NCI-H510A (cell line): ENCODE measurements around the gene GID8.

Source experiments
- DNase-seq: peaks from one replicate; lab custom pipeline; 2025; lab: John Stamatoyannopoulos, UW

Gene GID8

DNA sequence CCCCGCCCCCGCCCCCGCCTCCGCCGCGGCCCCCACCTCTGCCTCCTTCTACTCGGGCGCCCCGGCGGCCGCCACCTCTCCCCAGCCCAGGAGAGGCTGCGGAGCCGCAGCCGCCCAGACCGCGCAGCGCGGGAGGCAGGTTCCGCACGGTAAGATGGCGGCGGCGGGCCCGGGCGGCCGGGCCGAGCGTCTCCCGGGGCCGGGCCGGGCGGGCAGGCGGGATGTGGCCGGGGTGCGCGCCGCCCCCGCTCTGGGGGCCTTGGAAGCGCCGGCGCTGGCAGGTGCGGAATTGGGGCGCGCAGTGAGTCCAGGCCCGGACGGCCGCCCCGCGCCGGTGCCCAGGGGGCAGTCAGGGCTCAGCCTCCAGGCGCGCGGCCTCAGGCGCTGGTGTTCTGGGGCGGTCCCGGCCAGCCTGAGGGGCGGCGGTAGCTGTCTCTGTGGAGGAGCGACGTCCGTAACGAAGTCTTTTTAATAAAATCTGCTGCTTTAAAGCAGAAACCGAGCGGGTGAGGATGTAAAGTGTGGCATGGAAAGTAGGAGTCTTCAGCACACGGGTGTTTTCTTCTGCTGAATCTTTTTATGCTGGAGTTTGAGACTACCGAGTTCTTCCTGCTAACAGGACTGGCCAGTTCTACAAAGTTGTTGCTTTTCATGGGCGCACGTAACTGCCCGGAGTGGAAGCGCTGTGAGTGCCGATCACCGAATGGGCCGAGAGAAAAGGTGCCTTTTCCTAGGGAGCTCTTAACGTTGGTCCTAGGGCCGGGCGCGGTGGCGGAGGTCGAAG lies at the start of gene GID8:
GID8 (plus strand) TSS at position 43 of the 784 bp plus-strand sequence. CDS start 3,356 bp downstream, outside the sequence.
- DNase-seq = no peak

DNA sequence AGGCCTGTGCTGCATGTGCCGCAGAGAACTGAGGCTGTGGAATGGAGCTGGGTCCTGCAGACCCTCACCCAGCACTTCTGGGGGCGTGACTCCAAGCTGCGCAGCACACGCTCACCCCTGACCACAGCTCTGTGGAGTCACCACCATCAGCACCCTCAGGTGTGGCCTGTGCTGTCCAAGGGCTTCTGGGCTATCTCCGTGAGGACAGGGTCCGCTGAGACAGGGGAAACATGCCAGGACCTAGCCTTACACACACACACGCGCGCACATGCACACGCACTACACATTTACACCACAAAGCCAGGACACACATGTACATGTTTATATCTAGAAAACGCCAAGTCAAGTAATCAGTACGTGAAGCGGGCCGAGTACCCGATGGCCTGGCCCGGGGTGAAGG lies 49.5 kb upstream of the GID8 start:
- no peak for DNase-seq

DNA sequence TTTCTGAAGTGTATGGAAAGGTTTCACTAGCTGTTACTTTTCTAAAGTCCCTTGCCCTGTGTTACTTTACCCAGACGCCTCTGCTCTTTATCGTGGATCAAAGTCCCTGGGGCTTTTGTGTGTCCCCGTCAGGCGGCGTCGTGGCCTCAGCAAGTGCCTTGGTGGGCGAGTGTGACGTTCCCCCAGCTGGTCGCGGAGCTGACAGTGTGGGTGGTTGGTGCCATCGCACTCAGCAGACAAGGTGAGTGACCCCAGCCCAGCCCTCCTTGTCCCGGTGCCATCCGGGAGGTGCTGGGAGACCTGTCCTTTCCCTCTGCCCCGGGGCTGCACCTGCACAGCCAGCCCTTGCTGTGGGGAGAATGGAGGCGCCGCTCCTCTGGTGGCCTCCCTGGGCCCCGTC lies 49.0 kb upstream of the GID8 start:
- no peak for DNase-seq

DNA sequence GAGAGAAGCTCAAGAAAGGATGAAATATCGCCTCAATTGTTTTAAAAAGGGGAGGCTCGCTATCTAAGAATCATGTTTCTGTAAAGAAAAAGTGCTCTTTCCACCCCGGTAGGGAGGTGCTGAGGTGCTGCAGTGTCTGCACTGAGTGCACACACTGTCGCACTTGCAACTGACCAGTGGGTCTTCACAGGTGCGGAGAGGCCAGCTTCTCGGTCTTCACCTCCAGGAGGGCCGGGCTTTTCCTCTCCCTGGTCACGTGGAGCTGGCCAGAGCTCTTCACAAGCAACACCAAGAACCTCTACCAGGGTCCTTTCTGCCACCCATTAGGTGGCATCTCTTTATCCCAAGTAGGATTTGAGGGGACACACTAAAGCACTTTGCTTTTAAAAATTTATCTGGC lies 48.5 kb upstream of the GID8 start:
- no peak for DNase-seq

DNA sequence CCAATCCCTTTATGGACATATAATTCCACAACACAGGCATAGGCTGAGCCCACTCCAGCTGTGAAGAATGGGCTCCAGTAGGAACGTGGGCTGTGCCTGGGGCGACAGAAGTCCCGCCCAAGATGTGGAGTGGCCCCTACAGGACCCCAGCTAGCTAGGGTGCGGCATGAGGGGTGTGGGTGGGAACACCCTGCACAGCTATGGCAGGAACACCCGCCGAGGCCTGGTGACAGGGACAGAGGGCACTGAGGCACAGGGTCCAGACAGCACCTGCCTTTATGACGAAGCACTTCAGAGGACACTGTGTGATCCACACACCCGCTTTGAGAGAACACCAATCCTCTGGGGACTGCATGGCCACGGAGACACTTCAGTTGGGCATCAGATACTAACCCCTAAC lies 48.1 kb upstream of the GID8 start:
- DNase-seq = no peak

DNA sequence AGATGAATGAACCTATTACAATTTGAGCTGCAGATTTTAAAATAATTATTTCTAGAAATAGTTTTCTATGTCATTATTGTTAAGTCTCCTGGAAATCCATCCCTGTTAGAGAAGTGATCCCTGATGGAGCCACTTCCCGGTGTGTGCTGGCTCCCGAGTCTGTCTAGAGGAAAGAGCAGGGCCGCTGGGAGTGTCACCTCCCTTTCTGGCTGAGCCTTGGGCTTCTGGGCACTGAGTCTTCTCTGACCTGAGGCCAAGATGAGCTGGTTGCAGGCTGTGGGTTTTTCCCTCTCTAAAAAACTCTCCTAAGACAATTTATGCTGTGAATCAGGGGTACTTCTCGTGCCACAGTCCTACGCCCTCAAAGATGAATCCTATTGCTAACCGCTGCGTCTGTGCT lies 47.5 kb upstream of the GID8 start:
- DNase-seq = no peak

DNA sequence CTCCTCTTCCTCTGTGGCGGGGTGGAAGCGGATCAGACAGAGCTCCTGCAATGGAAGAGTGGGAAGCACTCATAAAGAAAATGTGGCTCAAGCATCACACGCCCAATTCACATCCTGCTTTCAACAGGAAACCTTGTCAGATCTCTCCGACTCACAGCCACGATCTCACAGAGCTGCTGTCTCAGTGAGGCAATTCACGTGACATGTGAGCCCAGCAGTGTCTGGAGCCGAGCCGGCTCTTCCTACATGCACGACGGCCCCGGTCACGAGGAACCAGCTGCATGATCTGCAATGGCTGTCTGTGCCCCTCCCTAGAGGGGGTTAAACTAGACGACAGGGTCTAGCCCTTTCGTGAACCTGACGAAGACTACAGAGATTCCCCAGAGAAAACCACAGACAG lies 46.8 kb upstream of the GID8 start:
- DNase-seq = no peak

DNA sequence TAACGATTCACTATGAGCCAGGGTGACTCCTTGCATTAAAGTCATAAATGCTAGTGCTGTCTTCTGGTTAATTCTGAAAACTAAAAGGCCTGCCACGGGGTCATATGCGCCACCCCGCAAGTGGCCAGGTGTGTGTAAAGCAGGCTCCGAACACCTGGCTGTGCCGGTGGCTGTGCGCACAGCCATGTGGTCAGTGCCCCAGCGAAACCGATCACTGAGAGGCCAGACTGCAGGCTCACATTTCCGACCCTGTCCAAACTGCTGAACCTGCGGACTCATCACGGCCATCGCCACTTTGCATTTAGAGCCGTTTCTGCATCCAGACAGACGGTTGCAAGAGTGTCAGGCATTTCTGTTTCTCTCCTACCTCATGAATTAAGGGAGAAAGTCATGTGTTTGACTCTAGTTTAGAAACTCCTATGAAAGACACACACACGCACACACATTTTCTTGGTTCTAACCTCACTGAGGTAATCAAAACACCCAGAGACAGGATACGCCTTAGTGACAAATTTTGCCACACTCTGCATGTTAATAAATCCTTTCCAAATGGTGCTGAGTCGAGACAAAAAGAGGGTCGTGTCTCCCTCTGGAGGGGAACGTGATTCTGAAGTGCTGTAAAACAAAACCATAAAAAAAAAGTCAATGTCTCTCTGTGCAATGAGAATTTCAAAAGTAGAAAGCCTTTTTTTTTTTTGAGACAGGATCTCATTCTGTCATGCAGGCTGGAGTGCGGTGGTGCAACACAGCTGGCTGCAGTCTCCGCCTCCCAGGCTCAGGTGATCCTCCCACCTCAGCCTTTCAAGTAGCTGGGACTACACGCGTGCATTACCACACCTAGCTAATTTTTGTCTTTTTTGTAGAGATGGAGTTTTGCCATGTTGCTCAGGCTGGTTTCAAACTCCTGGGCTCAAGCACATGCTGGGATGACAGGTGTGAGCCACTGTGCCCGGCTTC lies 45.3 kb upstream of the GID8 start:
- DNase-seq = no peak

DNA sequence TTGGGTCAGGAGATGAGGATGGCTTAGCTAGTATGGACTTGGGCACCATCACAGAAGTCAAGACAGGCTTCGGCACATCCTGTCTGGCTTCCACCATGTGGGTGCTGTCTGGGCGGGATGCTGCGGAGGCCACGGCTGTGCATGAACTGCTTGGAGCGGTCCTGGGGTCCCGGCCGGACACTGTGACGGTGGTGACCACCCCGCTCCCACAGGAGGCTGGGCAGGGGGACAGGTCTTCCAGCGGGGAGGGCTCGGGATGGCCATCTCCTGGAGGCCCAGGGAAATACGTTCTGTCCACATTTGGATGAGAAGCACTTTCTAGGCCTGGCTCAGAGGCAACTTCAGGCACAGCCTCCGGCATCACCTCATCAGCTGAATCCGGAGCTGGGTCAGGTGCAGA lies 44.2 kb upstream of the GID8 start:
- DNase-seq = no peak

DNA sequence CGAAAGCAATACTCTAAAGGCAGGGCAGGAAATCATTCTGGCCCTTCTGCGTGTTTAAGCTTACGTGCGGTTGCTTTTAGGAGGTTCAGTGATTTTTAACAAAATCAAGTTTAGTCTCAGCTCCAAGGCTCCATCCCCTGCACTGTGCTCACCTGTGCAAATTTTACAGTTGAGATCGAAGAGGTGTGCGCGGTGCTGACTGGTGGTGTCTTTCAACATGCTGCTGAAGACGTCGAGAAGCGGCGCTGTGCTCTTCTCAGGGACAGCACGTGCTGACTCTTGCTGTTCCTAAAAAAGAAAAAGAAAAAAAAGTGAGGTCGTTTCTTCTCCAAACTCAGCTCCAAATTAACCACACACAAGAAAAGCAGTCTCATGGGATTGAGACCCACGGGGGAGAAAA lies 43.7 kb upstream of the GID8 start:
- no peak for DNase-seq

DNA sequence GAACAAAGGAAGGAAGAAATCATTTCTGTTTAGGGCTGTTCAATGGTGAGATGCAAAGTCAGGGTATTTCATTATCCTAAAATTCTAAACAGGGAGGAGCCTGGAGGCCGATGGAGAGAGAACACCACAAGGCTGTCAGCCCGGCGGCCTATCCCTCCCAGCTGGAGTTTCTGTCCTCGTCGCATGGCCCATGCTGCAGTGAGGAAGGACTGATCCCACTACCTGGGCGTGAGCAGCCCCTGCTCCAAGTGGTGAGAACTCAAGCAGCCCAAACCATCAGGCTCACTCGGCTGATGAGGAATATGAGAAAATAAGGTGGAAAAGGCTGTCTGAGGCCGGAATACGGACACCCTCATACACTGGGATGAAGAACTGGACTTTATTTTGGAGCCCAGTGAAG lies 42.4 kb upstream of the GID8 start:
- DNase-seq = no peak

DNA sequence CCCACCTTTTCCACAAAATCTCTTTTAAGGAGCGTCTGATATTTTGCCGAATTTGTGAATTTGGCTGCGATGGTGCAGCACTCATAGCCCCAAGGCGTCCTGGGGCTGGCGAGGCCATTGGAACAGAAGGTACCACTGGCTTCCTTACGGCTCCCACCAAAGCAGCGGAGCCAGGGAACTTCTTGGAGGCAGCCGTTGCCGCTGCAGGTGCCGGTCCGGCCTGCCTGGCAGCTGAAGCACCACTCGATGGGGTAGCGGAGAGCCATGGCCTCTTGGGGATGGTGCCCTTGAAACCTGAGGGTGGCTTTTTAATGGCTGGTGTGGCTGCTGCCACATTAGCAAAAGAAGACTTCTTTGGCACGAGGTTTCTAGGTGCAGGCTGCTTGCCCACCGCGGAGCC lies 41.4 kb upstream of the GID8 start:
- peak; percentile 42 for DNase-seq

DNA sequence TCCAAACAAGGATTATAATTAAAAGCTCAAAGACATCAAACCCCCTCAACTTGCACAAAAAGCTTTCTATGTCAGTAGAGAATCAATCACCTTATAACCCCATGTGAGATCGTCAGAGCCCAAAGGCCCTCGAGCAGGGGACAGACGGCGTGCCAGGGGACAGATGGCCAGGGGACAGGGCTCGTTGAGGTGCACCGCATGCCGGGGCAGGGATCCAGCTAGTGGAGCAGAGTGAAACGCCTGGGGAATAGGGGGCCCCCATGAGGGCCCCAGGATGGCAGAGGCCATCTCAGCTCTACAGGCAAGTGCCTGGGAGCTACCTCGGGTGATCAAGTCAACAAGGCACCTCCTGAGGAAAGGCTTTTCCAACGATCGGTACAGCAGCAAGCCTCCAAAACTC lies 40.3 kb upstream of the GID8 start:
- DNase-seq = no peak

DNA sequence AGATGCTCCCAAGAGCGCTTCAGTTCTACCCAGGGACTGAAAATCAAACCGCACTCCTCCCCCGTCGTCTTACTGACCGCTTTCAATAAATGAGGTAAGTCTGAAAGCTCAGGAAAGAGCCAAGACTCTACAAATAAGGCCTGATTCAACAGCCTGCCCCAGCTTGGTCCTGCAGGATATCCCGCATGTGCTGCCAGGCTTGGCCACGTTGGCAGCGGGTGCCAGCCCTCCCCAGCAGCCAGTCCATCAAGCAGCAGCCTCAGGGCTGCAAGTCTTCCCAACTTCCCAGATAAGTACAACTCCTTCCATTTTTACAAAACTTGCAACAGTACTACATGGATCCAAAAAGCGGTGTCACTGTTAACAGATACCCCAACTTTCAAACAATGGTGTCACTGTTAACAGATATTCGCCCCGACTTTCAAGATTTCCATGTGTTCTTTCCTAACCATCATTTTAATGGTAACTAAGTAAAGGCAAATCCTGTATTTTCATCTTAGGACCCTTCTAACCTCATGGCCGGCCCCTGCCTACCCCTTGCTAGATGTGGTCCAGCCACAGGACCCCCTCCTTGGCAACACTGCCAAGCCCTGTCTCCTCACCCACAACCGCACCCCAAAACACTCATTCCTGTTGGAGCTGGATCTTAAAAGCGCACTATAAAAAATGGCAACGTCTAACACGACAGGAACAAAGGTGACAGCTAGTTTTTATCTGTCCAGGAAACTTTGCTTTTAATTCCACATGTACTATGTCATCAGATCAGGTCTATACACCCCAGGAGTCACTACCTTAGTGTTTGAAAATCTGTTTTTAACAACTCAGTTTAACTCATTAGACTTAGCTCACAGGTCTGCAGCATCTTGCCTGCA lies 39.6 kb upstream of the GID8 start:
- no peak for DNase-seq

DNA sequence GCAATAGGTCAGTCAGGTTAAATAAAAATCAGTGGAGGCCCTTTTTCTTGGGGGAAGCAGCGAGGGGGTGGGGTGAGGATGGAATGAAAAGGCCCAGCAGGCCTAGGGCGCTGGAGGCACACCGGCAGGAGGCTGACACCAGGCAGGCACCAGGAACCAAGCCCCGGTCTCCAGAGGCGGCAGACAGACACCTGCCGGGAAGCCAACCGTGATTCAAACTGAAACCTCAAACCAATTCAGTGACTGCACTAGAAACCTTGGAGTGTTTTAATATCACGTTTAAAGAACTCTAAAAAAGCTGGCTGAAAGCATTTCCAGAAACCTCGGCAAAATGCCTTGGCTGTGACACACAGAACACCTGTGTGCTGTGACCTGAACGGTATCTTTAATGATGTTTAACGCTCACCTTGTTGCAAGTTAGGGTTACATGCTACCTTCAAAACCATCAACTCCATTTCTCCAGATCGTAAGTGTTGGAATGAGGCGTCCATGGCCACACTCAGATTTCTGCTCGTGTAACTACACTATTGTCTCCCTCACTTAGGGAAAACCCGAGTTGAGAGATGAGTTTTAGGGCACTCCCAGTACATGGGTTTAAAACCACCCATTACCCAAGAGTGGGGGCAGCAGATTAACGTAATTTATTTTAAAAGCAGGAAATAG lies 38.8 kb upstream of the GID8 start:
- DNase-seq = no peak

DNA sequence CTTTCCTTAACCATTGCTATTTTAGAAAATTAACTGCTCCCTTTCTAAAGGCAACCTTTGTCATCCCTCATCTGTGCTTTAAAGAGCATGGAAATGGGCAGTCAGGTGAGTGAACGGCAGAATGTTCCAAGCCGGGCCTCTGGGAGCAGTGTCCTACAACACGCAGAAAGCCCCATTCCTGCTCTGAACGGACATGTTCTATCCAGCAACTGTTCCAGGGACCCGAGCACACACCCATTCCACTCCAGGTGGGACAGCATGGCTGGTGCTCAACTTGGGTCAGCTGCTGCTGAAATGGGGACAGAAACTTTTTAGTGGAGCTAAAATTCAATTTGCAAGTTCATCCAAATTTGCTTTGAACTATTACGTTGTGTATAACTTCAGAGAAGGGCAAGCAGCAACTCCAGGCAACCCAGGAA lies 38.3 kb upstream of the GID8 start:
- DNase-seq = no peak

DNA sequence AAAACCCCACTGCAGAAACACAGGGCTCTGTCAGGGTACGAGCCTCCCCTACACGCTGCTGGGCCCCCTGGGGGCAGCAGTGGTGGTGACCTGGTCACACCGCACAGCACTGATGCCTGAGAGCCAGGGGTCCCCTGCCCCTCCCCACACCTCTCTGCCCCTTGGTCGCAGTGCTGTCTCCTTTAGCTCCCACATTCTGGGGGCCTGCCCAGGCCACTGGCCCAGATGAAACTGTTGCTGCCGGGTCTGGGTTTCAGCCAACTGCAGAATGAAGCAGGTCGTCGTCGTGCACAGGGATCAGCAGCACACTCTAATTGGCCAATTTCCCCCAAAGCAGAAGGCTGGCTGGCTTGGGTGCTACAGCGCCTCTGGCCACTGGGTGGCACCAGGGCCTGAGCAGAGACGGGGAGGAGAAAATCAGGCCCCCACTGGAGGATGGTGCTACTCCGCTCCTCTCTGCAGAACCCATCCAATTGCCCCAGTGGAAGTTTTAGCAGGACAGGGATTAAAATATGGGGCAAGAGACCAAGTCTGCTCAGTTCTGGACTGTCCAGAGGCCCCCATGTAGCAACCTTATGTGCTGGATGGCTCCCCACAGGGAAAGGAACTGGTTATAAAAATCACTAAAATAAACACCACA lies 37.8 kb upstream of the GID8 start:
- DNase-seq = peak; percentile 34

DNA sequence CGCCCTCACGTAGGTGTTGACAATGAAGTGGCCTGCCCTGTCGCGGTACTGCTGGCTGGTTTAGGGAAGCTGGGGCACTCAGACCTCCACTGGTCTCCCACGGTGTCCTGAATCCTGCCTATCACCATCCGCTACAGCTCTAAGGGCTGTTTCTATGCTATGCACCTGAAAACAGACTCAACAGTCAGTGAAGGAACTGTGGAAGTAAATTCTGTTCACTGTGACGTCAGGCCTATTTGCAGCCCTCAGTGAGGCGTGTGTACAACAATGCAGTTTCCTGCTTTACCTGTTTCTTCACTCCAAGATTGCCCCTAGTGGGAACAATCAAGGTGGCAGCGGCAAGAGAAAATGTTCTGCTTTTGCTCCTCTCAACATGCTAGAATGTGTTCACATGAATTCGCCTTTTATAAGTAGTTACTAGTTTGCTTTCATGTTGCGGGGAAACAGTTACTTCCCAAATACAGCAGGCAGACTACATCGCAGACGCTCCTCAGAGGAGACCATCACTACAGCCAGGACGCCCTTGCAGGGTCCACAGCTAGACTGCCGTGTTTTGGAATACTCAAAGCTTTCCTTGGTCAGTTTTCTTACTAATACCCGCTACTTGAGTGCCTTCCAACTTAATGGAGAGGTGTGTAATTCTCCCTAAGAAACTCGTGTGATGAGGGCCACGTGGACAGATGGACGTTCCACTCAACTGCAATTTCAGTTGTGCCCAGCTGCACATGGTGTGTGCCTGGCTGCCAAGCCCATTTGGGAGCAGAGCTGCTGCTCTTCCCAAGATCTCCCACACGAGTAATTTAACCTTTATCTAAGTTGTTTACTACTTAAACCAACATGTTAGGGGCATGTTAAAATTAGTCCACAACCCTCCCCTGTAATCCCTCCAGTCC lies 37.0 kb upstream of the GID8 start:
- DNase-seq = peak; percentile 52

DNA sequence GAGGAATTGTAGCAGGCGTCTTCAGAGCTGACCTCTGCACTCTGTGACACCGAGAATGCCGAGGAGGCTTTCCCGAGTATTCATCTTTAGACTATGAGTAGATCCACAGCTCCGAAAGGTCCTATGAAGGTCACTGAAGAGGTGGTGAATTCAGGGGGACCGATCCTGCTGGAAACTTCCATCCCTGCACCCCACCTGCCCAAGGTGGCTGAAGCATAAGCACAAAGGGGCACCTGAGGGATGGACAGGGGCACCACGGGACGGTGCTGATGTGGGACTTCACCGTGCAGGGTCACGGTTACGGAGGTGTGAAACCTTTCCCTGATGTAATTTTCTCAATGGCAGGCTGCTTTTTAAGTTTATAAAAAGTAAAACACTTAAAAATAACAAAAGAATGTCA lies 36.1 kb upstream of the GID8 start:
- DNase-seq = no peak
